H9 (cell line): ENCODE measurements around the gene NFS1. TPM values are rescaled to one million over a fixed set of nuclear protein-coding genes. Genes with fewer than 3 reads are reported as not detected.

Experiments
- DNase-seq: peaks from one replicate; pipeline ENCODE4 v3.0.0-alpha.2; 2017
- H2AFZ ChIP-seq: one replicate; pipeline ENCODE4 v1.6.1; 2013; ENCODE audit warnings: mild to moderate bottlenecking, low read length, control low read depth, moderate library complexity
- H2AK5ac ChIP-seq: 2 replicates; pipeline ENCODE4 v1.6.1; 2013; ENCODE audit warnings: low read length, control low read depth, mixed read lengths; ENCODE audit not compliant: insufficient read length
- H2BK120ac ChIP-seq: one replicate; pipeline ENCODE4 v1.6.1; 2013; ENCODE audit warnings: low read depth, mild to moderate bottlenecking, low read length, control low read depth, inconsistent platforms; ENCODE audit not compliant: poor library complexity, severe bottlenecking
- H2BK12ac ChIP-seq: 2 replicates; pipeline ENCODE4 v1.6.1; 2013; ENCODE audit warnings: low read length, control low read depth, mixed read lengths, low read depth; ENCODE audit not compliant: insufficient read length
- H2BK15ac ChIP-seq: 2 replicates; pipeline ENCODE4 v1.6.1; 2013; ENCODE audit warnings: low read depth, low read length, control low read depth
- H2BK20ac ChIP-seq: one replicate; pipeline ENCODE4 v1.6.1; 2013; ENCODE audit warnings: low read depth, mild to moderate bottlenecking, low read length, control low read depth, inconsistent platforms; ENCODE audit not compliant: poor library complexity, severe bottlenecking
- H2BK5ac ChIP-seq: 2 replicates; pipeline ENCODE4 v1.6.1; 2013; ENCODE audit warnings: low read length, control low read depth, mixed read lengths; ENCODE audit not compliant: insufficient read length
- H3K14ac ChIP-seq: 2 replicates; pipeline ENCODE4 v1.6.1; 2013; ENCODE audit warnings: low read length, control low read depth; ENCODE audit not compliant: insufficient read depth
- H3K18ac ChIP-seq: 2 replicates; pipeline ENCODE4 v1.6.1; 2013; ENCODE audit warnings: low read depth, mild to moderate bottlenecking, mixed read lengths, low read length, control low read depth; ENCODE audit not compliant: insufficient read length
- H3K23ac ChIP-seq: 2 replicates; pipeline ENCODE4 v1.6.1; 2013; ENCODE audit warnings: low read length, control low read depth, mixed read lengths, low read depth; ENCODE audit not compliant: insufficient read length
- H3K23me2 ChIP-seq: 2 replicates; pipeline ENCODE4 v1.6.1; 2013; ENCODE audit warnings: low read depth, mild to moderate bottlenecking, mixed read lengths, low read length, control low read depth; ENCODE audit not compliant: insufficient read length, poor library complexity, severe bottlenecking
- H3K27ac ChIP-seq: 2 replicates; pipeline ENCODE4 v1.5.1; 2013; ENCODE audit warnings: low read length, control low read depth, mixed read lengths, low read depth; ENCODE audit not compliant: insufficient read length
- H3K27me3 ChIP-seq: 2 replicates; pipeline ENCODE4 v1.6.1; 2013; ENCODE audit warnings: low read length, control low read depth, inconsistent platforms; ENCODE audit not compliant: insufficient read depth
- H3K4ac ChIP-seq: 2 replicates; pipeline ENCODE4 v1.6.1; 2013; ENCODE audit warnings: low read depth, mild to moderate bottlenecking, control low read depth, inconsistent platforms, low read length, moderate library complexity
- H3K4me1 ChIP-seq: 2 replicates; pipeline ENCODE4 v1.6.1; 2013; ENCODE audit warnings: low read length, control low read depth, inconsistent platforms; ENCODE audit not compliant: insufficient read depth
- H3K4me2 ChIP-seq: 2 replicates; pipeline ENCODE4 v1.6.1; 2013; ENCODE audit warnings: low read length, control low read depth, mixed read lengths; ENCODE audit not compliant: insufficient read length, insufficient read depth
- H3K56ac ChIP-seq: 2 replicates; pipeline ENCODE4 v1.6.1; 2013; ENCODE audit warnings: low read depth, mild to moderate bottlenecking, mixed read lengths, low read length, control low read depth; ENCODE audit not compliant: insufficient read length
- H3K79me1 ChIP-seq: 2 replicates; pipeline ENCODE4 v1.6.1; 2013; ENCODE audit warnings: low read depth, mild to moderate bottlenecking, moderate library complexity, low read length, control low read depth, inconsistent platforms; ENCODE audit not compliant: insufficient read depth, poor library complexity, severe bottlenecking
- H3K79me2 ChIP-seq: 2 replicates; pipeline ENCODE4 v1.6.1; 2013; ENCODE audit warnings: low read length, control low read depth, inconsistent platforms; ENCODE audit not compliant: insufficient read depth
- H3K9ac ChIP-seq: 2 replicates; pipeline ENCODE4 v1.6.1; 2013; ENCODE audit warnings: low read length, control low read depth, mixed read lengths; ENCODE audit not compliant: insufficient read length; ENCODE audit errors: extremely low read depth
- H3K9me3 ChIP-seq: one replicate; pipeline ENCODE4 v1.6.1; 2013; ENCODE audit warnings: low read depth, low read length, inconsistent platforms; ENCODE audit not compliant: control insufficient read depth
- H3T11ph ChIP-seq: one replicate; pipeline ENCODE4 v1.6.1; 2013; ENCODE audit warnings: mild to moderate bottlenecking, low read length, control low read depth, inconsistent platforms
- H4K20me1 ChIP-seq: one replicate; pipeline ENCODE4 v1.6.1; 2013; ENCODE audit not compliant: control insufficient read depth, insufficient read length, insufficient read depth
- H4K5ac ChIP-seq: 2 replicates; pipeline ENCODE4 v1.6.1; 2013; ENCODE audit warnings: low read depth, mild to moderate bottlenecking, mixed read lengths, low read length, control low read depth; ENCODE audit not compliant: insufficient read length
- H4K8ac ChIP-seq: replicated peaks from 2 replicates; pipeline ENCODE4 v1.6.1; 2013; ENCODE audit warnings: low read length, control low read depth, mixed read lengths, low read depth; ENCODE audit not compliant: insufficient read length
- H4K91ac ChIP-seq: 2 replicates; pipeline ENCODE4 v1.6.1; 2013; ENCODE audit warnings: low read depth, mild to moderate bottlenecking, moderate library complexity, mixed read lengths, low read length, control low read depth; ENCODE audit not compliant: insufficient read length
- H3K27ac Mint-ChIP-seq, 3 experiments: 2 replicates in 2 of 3; 3 replicates in 1 of 3; pipeline ENCODE4 v1.8.0; 2020 to 2021; ENCODE audit warnings: mixed read lengths in 3 of 3, mild to moderate bottlenecking in 1 of 3, moderate library complexity in 1 of 3
- H3K27me3 Mint-ChIP-seq: 2 replicates; pipeline ENCODE4 v1.8.0; 2021; ENCODE audit warnings: low read depth, mild to moderate bottlenecking, moderate library complexity, mixed read lengths
- H3K36me3 Mint-ChIP-seq, 3 experiments: 2 replicates in 2 of 3; 3 replicates in 1 of 3; pipeline ENCODE4 v1.8.0; 2020 to 2021; ENCODE audit warnings: low read depth in 3 of 3, mixed read lengths in 3 of 3; ENCODE audit not compliant: insufficient read depth in 1 of 3
- H3K4me1 Mint-ChIP-seq, 2 experiments: 2 replicates each; pipeline ENCODE4 v1.8.0; 2020; ENCODE audit warnings: mixed read lengths in 2 of 2
- H3K4me3 Mint-ChIP-seq, 2 experiments: 2 replicates in 1 of 2; 3 replicates in 1 of 2; pipeline ENCODE4 v1.8.0; 2020 to 2021; ENCODE audit warnings: mild to moderate bottlenecking in 2 of 2, mixed read lengths in 2 of 2, moderate library complexity in 1 of 2
- H3K9me3 Mint-ChIP-seq, 2 experiments: 2 replicates in 1 of 2; 3 replicates in 1 of 2; pipeline ENCODE4 v1.8.0; 2020; ENCODE audit warnings: mild to moderate bottlenecking in 2 of 2, mixed read lengths in 2 of 2, moderate library complexity in 1 of 2
- CTCF ChIP-seq: fragments of 200-600 bp; sonication (generic); conservative IDR thresholded peaks from 3 replicates; pipeline ENCODE4 v1.8.0; 2021; ENCODE audit warnings: antibody characterized with exemption, mild to moderate bottlenecking
- whole genome bisulfite sequencing: extraction: QIAGEN DNeasy Blood & Tissue Kit; methylation state at CpG from one replicate; pipeline ENCODE4 v1.1.7; 2013; ENCODE audit warnings: missing lambda C conversion rate, low lambda C conversion rate, mixed read lengths; ENCODE audit not compliant: insufficient read length; ENCODE audit errors: extremely low coverage; 5-methylcytosine and 5-hydroxymethylcytosine counted together
- total RNA-seq: library from RNA; stranded (reverse); gene quantifications from 2 replicates; pipeline ENCODE4 v1.2.1, GENCODE V29; 2021

The NFS1 gene
- total RNA-seq, 1 experiment from 2014 or later, result 26.6 TPM

DNA sequence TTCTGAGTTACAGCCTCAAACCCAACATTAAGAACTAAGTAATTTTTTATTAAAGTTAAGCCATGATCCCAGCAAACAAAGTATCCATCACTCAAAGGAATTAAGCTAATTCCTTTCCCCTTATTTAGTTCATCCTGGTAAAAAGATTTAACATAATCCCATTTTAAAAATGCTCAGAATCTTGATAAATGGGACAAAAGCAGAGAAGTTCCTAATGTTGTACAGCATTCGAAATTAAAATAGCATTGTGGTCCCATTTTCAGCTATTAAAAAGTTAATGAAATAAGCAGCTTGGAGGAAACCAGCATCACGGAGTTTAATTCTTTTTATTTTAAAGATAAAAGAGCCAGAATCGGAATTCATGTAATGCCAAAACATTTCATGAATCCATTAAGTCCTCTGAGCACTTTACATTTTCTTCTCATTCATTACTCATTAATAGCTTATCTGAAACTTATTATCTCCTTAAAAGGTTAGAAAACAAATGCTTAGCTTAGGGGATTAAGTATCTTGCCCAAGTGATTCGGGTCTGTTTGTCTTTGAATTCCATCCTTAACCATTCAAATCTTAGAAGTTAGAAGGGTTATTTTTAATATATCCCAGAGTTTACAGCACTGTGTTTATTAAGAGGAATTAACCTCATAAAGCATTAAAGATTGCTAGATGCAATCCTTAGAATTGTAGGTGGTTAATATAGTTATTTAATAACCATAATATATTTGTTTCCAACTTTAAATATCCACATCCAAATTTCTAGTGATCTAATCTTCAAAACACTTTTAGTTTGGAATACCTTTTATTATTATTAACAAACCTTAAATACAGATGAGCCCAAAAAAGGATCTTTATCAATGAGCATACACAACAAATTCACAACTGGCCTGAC lies 31.7 kb upstream of the NFS1 start:
- no peaks in the 10 kb centered on the region; the same call in 1 of the 2 replicates for H3K27me3 Mint-ChIP-seq
- Histone ChIP-seq H3K14ac (no peak overlapping the region), H2BK15ac (no peak overlapping the region), H2BK5ac (no peak overlapping the region), H2BK20ac (no peak overlapping the region), H4K8ac (no peak overlapping the region), H3K23ac (no peak overlapping the region), H3K27me3 (no peaks in the 10 kb centered on the region), H3K4ac (no peak overlapping the region), H3K4me1 (no peaks in the 10 kb centered on the region), H2BK120ac (no peak overlapping the region), H3K23me2 (no peaks in the 10 kb centered on the region), H4K5ac (no peak overlapping the region), H2BK12ac (no peak overlapping the region), H3K18ac (no peak overlapping the region), H2AFZ (no peak overlapping the region), H4K91ac (no peak overlapping the region), H3K9ac (no peak overlapping the region), H3K9me3 (no peaks in the 10 kb centered on the region), H4K20me1 (no peaks in the 10 kb centered on the region), H2AK5ac (no peak overlapping the region), H3K79me2 (peaks cover 10% of the 10 kb centered on the region; the same call in 1 of the 2 replicates), H3K79me1 (peaks cover 9% of the 10 kb centered on the region), H3K56ac (no peak overlapping the region), H3K27ac (no peak overlapping the region), H3T11ph (no peak overlapping the region), H3K4me2 (no peak overlapping the region)
- TF ChIP-seq CTCF, result no peak
- H3K4me1 Mint-ChIP-seq, result peaks cover 3 to 5% of the 10 kb centered on the region in 2 experiments; a peak in 2 of 4 replicates
- peaks cover 53 to 95% (median 93%) of the 10 kb centered on the region in 3 experiments for H3K36me3 Mint-ChIP-seq
- DNase-seq, result no peak
- no CpG with 5 or more reads among the region's 4 CpGs for WGBS
- no peak overlapping the region for H3K4me3 Mint-ChIP-seq
- H3K9me3 Mint-ChIP-seq, result no peaks in the 10 kb centered on the region
- H3K27ac Mint-ChIP-seq, result no peak overlapping the region
